ENCODE measurements around the gene TSPAN32. TPM values are rescaled to one million over a fixed set of nuclear protein-coding genes. Genes with fewer than 3 reads are reported as not detected.
A peak's percentile ranks its signal among the peaks of the same experiment; 100 is the strongest.

Gene TSPAN32
- total RNA-seq, 1 experiment from 2014 or later, result not detected

DNA sequence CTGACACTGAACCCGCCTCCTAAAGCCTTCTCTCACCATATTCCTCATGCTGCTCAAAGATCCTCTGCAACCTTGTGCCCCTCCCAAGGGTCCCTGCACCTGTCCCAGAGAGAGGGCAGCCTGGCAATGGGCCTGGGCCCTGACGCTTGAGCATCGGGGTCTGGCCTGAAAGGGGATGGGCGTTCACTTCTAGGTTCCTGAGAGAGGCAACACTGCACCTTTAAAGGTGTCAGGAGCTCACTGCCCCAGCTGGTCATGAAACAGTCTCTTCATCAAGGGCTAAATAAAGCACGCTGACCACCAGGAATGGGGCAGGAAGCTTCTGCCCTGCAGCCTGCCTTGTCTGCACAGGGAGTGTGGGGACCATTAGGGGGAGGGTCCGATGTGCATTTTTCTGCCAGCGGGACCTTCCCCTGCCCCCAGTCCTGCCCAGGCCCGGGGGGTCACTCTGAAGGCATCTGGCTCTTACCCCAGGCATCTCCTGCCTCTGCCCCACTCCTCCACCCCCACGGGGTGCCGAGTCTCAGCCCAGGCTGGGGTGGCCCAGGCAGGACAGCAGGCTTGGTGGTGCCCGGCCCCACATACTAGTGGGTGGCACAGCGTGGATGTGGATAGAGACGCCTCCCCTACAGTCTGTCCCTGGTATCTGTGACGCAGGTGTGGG, 3.5 kb upstream of the TSPAN32 start:
- ChIA-PET POLR2A (ENCODE audit: low non-redundant PET) (no interaction called here), CTCF (no interaction called here)
- DNase-seq (ENCODE audit: low spot score), result no peak
- TF ChIP-seq EZH2 (IDR thresholded peaks at IDR 0.05; ENCODE audit: borderline replicate concordance, low read depth, low read length, poor library complexity, severe bottlenecking), result no peak
- TF ChIP-seq, protein P1, sequence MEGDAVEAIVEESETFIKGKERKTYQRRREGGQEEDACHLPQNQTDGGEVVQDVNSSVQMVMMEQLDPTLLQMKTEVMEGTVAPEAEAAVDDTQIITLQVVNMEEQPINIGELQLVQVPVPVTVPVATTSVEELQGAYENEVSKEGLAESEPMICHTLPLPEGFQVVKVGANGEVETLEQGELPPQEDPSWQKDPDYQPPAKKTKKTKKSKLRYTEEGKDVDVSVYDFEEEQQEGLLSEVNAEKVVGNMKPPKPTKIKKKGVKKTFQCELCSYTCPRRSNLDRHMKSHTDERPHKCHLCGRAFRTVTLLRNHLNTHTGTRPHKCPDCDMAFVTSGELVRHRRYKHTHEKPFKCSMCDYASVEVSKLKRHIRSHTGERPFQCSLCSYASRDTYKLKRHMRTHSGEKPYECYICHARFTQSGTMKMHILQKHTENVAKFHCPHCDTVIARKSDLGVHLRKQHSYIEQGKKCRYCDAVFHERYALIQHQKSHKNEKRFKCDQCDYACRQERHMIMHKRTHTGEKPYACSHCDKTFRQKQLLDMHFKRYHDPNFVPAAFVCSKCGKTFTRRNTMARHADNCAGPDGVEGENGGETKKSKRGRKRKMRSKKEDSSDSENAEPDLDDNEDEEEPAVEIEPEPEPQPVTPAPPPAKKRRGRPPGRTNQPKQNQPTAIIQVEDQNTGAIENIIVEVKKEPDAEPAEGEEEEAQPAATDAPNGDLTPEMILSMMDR (conservative IDR thresholded peaks at IDR 0.05; ENCODE audit: low read depth, low read length), result no peak
- BruUV-seq (replicated peaks), result no TSS peak
- Histone ChIP-seq H3K4me3 (ENCODE audit: low read depth, low read length, poor library complexity, severe bottlenecking) (no peak overlapping the region), H3K27me3 (replicated peaks; ENCODE audit: insufficient read depth, low read depth, low read length, poor library complexity) (no peaks in the 10 kb centered on the region), H3K27ac (ENCODE audit: low read depth, low read length, poor library complexity, severe bottlenecking) (no peak overlapping the region), H3K36me3 (ENCODE audit: insufficient read depth, low read length, poor library complexity, severe bottlenecking) (no peaks in the 10 kb centered on the region), H3K4me1 (ENCODE audit: insufficient read depth, low read length, poor library complexity, severe bottlenecking) (no peaks in the 10 kb centered on the region), H3K9me3 (ENCODE audit: low read depth, low read length, poor library complexity, severe bottlenecking) (no peaks in the 10 kb centered on the region)
- intact Hi-C loops (cut with micrococcal nuclease; ENCODE audit: unreplicated experiment), result no loop called here

DNA sequence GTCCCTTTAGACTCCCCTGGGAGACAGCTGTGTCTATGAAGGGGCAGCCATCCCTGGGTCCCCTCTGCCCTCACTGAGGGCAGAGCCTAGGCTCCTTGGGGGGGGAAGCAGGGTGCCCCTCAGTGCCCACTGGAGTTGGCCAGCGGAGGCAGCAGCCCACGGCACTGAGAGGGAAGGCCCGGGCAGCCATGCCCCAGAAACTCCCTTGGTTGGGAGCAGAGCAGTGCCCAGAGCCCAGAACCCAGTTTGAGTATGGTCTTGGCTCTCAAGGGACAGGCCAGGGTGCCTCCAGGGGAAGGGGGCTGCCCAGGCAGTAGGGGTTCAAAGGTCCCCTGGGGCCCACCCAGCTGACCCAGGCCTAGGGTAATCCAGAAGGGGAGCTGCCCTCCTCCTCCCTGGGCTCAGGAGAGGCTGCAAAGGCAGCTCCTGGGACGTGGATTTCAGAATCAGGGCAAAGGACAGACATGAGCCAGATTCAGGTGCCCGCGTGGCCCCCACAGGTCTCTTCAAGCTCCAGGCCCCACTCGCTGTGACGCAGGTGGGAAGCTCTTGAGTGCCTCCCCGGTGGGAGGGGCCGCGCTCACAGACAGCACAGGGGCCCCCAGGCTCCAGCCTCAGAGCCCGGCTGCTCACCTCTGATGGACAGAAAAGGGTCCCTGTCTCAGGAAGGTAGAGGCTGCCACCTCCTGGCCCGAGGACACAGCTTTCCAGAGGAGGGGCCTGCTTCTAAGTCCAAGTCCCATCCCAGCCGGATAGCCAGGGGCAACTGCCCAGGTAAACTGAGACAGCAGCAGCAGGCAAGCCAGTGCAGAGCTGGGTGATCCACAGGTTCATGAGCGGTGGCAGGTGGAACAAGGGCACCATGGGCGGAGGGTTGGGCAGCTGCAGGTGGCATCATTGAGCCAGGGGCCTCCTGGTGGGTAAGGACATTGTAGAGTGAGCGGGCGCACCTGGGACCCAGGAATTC, 2.7 kb upstream of the TSPAN32 start:
- POLR2A ChIA-PET (ENCODE audit: low non-redundant PET), result no interaction called here
- DNase-seq (ENCODE audit: low spot score), result no peak
- intact Hi-C loops (cut with micrococcal nuclease; ENCODE audit: unreplicated experiment), result no loop called here

DNA sequence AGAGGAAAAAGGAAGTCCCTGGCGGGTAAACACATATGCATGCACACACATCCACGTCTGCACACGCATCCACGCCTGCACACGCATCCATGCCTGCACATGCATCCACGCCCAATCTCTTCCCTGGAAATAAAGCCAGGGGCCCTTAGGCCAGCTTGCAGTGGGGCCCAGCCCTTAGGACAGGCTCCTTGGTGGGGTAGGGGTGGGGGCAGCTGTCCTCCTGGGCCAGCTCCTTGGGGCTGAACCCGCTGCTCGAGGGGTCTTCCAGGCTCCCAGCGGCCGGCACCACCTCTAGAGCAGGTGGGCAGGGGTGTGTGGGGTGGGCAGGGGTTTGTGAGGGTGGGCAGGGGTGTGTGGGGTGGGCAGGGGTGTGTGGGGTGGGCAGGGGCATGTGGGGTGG, 2.0 kb upstream of the TSPAN32 start:
- CTCF ChIA-PET, result no interaction called here
- H3K27ac ChIP-seq (ENCODE audit: low read depth, low read length, poor library complexity, severe bottlenecking), result no peak overlapping the region
- intact Hi-C loops (cut with micrococcal nuclease; ENCODE audit: unreplicated experiment), result no loop called here
- H3K9me3 ChIP-seq (ENCODE audit: low read depth, low read length, poor library complexity, severe bottlenecking), result no peaks in the 10 kb centered on the region
- DNase-seq (ENCODE audit: low spot score), result no peak
- no TSS peak for BruUV-seq (replicated peaks)
- POLR2A ChIA-PET (ENCODE audit: low non-redundant PET), result no interaction called here
- no peaks in the 10 kb centered on the region for H3K4me1 ChIP-seq (ENCODE audit: insufficient read depth, low read length, poor library complexity, severe bottlenecking)
- H3K27me3 ChIP-seq (replicated peaks; ENCODE audit: insufficient read depth, low read depth, low read length, poor library complexity), result no peaks in the 10 kb centered on the region
- no peaks in the 10 kb centered on the region for H3K36me3 ChIP-seq (ENCODE audit: insufficient read depth, low read length, poor library complexity, severe bottlenecking)
- TF ChIP-seq, protein P1 (conservative IDR thresholded peaks at IDR 0.05; ENCODE audit: low read depth, low read length), result no peak
- TF ChIP-seq EZH2 (IDR thresholded peaks at IDR 0.05; ENCODE audit: borderline replicate concordance, low read depth, low read length, poor library complexity, severe bottlenecking), result no peak
- H3K4me3 ChIP-seq (ENCODE audit: low read depth, low read length, poor library complexity, severe bottlenecking), result no peak overlapping the region

More for the DNA sequence above, 2.7 kb upstream of the TSPAN32 start:
- no peak overlapping the region for H3K27ac ChIP-seq (ENCODE audit: low read depth, low read length, poor library complexity, severe bottlenecking)
- no peaks in the 10 kb centered on the region for H3K27me3 ChIP-seq (replicated peaks; ENCODE audit: insufficient read depth, low read depth, low read length, poor library complexity)
- TF ChIP-seq, protein P1 (conservative IDR thresholded peaks at IDR 0.05; ENCODE audit: low read depth, low read length), result peak; percentile 23; the same call in 1 of the 2 replicates
- TF ChIP-seq EZH2 (IDR thresholded peaks at IDR 0.05; ENCODE audit: borderline replicate concordance, low read depth, low read length, poor library complexity, severe bottlenecking), result no peak
- CTCF ChIA-PET, result no interaction called here
- no peaks in the 10 kb centered on the region for H3K4me1 ChIP-seq (ENCODE audit: insufficient read depth, low read length, poor library complexity, severe bottlenecking)
- H3K9me3 ChIP-seq (ENCODE audit: low read depth, low read length, poor library complexity, severe bottlenecking), result no peaks in the 10 kb centered on the region
- no peak overlapping the region for H3K4me3 ChIP-seq (ENCODE audit: low read depth, low read length, poor library complexity, severe bottlenecking)
- no TSS peak for BruUV-seq (replicated peaks)
- no peaks in the 10 kb centered on the region for H3K36me3 ChIP-seq (ENCODE audit: insufficient read depth, low read length, poor library complexity, severe bottlenecking)

Measured in A673 (cell line).